ENCODE measurements around the gene PVALEF.

GRCh38 chr17:81200695-81201580 lies 35.6 kb downstream of the PVALEF start:
- TF ChIP-seq CTCF (IDR thresholded peaks at IDR 0.05; ENCODE audit: insufficient read depth, low read length): peak; percentile 65
- no peak for TF ChIP-seq POLR2AphosphoS5 (IDR thresholded peaks at IDR 0.05; ENCODE audit: low read depth)
